Omental fat pad (tissue), 4 donors: ENCODE results near the gene NAXE. TPM values are rescaled to one million over a fixed set of nuclear protein-coding genes. Genes with fewer than 3 reads are reported as not detected.
"Not testable (repeated sequence)": the region's sequence is repeated elsewhere in the genome, so short reads cannot be mapped to it uniquely, and the experiment has no call there.

Source experiments
- ATAC-seq: fragments of 150-250 bp; one replicate; pipeline ENCODE4 v1.9.1; 2016; ENCODE audit warnings: mild to moderate bottlenecking, moderate library complexity; ENCODE audit not compliant: low FRiP score
- DNase-seq: peaks from one replicate; pipeline ENCODE4 v3.0.0-alpha.2; 2019; ENCODE audit warnings: low spot score
- CTCF ChIP-seq, 3 donors: fragments of 450-650 bp; IDR thresholded peaks; one replicate each; pipeline ENCODE4 v1.5.1; 2016 to 2017; ENCODE audit warnings: antibody characterized with exemption in 3 of 3, mild to moderate bottlenecking in 3 of 3, moderate library complexity in 2 of 3
- total RNA-seq, 4 donors: library from RNA; depleted of rRNA; stranded (reverse); fragments of >200 nt; gene quantifications; one replicate each; pipeline ENCODE4 v1.1.0, GENCODE V29; 2016

The NAXE gene
- total RNA-seq, 4 donors from 2014 or later: 49.4 to 71.5 (median 58.9) TPM

GRCh38 chr1:156608981-156609380 is 17.4 kb downstream of the NAXE start:
- no peak for DNase-seq
- no peak for TF ChIP-seq CTCF (IDR thresholded peaks at IDR 0.05)
- ATAC-seq: no peak

- not testable (repeated sequence) for ATAC-seq, DNase-seq
Observed at GRCh38 chr1:156610072-156610471, 18.5 kb downstream of the NAXE start.

GRCh38 chr1:156612666-156613065 is 21.1 kb downstream of the NAXE start:
- no peak for ATAC-seq

GRCh38 chr1:156615946-156616345 is 24.4 kb downstream of the NAXE start:
- no peak for TF ChIP-seq CTCF (IDR thresholded peaks at IDR 0.05)
- ATAC-seq (no peak), DNase-seq (no peak)

More at GRCh38 chr1:156612666-156613065, 21.1 kb downstream of the NAXE start:
- no peak for DNase-seq
- TF ChIP-seq CTCF (IDR thresholded peaks at IDR 0.05): no peak

GRCh38 chr1:156616463-156616862 is 24.9 kb downstream of the NAXE start:
- TF ChIP-seq CTCF (IDR thresholded peaks at IDR 0.05): no peak
- ATAC-seq (no peak), DNase-seq (no peak)

GRCh38 chr1:156618853-156619581 is 27.4 kb downstream of the NAXE start, which contains the start of gene HAPLN2:
Gene HAPLN2, plus strand, starts transcription at chr1:156619415. Its CDS starts 4,076 bp downstream, at chr1:156623491.
- TF ChIP-seq CTCF (IDR thresholded peaks at IDR 0.05): no peak
- DNase-seq (no peak), ATAC-seq (no peak)

GRCh38 chr1:156619582-156619955 is 28.0 kb downstream of the NAXE start:
- TF ChIP-seq CTCF (IDR thresholded peaks at IDR 0.05): no peak
- ATAC-seq (no peak), DNase-seq (no peak)
